HL-60 (cell line): Measurements from ENCODE around the gene MRGPRF.

ENCODE experiments used
- DNase-seq, 2 experiments: peaks; one replicate each; pipeline ENCODE4 v3.0.0-alpha.2; 2010 to 2020; ENCODE audit warnings: low read depth in 1 of 2, low spot score in 1 of 2
- H3K27ac ChIP-seq: fragments of 250-450 bp; sonication (Bioruptor Pico); replicated peaks from 2 replicates; pipeline ENCODE4 v1.5.1; 2020; ENCODE audit warnings: mild to moderate bottlenecking, moderate library complexity
- H3K27me3 ChIP-seq: fragments of 250-450 bp; sonication (Bioruptor Pico); 2 replicates; pipeline ENCODE4 v1.5.1; 2021; ENCODE audit warnings: mild to moderate bottlenecking, moderate library complexity; ENCODE audit not compliant: insufficient read depth, poor library complexity, severe bottlenecking
- H3K4me3 ChIP-seq: replicated peaks from 2 replicates; pipeline ENCODE4 v1.5.1; 2011; ENCODE audit warnings: mild to moderate bottlenecking, control low read depth, low read length; ENCODE audit not compliant: insufficient read depth
- CTCF ChIP-seq: IDR thresholded peaks from one replicate; pipeline ENCODE4 v1.5.1; 2011; ENCODE audit warnings: low read length, control low read depth, inconsistent platforms; ENCODE audit not compliant: insufficient read depth
- GABPA ChIP-seq: IDR thresholded peaks from 2 replicates; pipeline ENCODE4 v1.6.1; 2012; ENCODE audit warnings: low read depth
- POLR2AphosphoS5 ChIP-seq: IDR thresholded peaks from 2 replicates; pipeline ENCODE4 v1.6.1; 2012; ENCODE audit warnings: low read depth
- SPI1 ChIP-seq: IDR thresholded peaks from 2 replicates; pipeline ENCODE4 v1.6.1; 2012; ENCODE audit warnings: low read depth, mild to moderate bottlenecking, borderline replicate concordance
- TF ChIP-seq, protein P1 (sequence below): IDR thresholded peaks from 2 replicates; pipeline ENCODE4 v1.6.1; 2012; ENCODE audit warnings: low read depth; ENCODE audit not compliant: insufficient replicate concordance

Gene MRGPRF

GRCh38 chr11:69003866-69004367, 9.1 kb downstream of the MRGPRF start:
- Histone ChIP-seq H3K27me3 (no peaks in the 10 kb centered on the region), H3K4me3 (no peak overlapping the region), H3K27ac (no peak overlapping the region)
- TF ChIP-seq CTCF (no peak), SPI1 (no peak), GABPA (no peak), POLR2AphosphoS5 (no peak)
- TF ChIP-seq, protein P1, sequence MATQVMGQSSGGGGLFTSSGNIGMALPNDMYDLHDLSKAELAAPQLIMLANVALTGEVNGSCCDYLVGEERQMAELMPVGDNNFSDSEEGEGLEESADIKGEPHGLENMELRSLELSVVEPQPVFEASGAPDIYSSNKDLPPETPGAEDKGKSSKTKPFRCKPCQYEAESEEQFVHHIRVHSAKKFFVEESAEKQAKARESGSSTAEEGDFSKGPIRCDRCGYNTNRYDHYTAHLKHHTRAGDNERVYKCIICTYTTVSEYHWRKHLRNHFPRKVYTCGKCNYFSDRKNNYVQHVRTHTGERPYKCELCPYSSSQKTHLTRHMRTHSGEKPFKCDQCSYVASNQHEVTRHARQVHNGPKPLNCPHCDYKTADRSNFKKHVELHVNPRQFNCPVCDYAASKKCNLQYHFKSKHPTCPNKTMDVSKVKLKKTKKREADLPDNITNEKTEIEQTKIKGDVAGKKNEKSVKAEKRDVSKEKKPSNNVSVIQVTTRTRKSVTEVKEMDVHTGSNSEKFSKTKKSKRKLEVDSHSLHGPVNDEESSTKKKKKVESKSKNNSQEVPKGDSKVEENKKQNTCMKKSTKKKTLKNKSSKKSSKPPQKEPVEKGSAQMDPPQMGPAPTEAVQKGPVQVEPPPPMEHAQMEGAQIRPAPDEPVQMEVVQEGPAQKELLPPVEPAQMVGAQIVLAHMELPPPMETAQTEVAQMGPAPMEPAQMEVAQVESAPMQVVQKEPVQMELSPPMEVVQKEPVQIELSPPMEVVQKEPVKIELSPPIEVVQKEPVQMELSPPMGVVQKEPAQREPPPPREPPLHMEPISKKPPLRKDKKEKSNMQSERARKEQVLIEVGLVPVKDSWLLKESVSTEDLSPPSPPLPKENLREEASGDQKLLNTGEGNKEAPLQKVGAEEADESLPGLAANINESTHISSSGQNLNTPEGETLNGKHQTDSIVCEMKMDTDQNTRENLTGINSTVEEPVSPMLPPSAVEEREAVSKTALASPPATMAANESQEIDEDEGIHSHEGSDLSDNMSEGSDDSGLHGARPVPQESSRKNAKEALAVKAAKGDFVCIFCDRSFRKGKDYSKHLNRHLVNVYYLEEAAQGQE: no peak
- no peak for DNase-seq

- Histone ChIP-seq H3K27ac (no peak overlapping the region), H3K4me3 (no peak overlapping the region), H3K27me3 (no peaks in the 10 kb centered on the region)
- TF ChIP-seq CTCF: no peak
- no peak for TF ChIP-seq GABPA
- no peak for TF ChIP-seq POLR2AphosphoS5
- no peak for TF ChIP-seq SPI1
- TF ChIP-seq, protein P1: no peak
- DNase-seq: no peak
Measured at GRCh38 chr11:69003301-69003865, 9.7 kb downstream of the MRGPRF start.

GRCh38 chr11:69002570-69003231, 10.3 kb downstream of the MRGPRF start:
- no peak for DNase-seq
- Histone ChIP-seq H3K4me3 (no peak overlapping the region), H3K27ac (no peak overlapping the region), H3K27me3 (no peaks in the 10 kb centered on the region)
- TF ChIP-seq, protein P1: no peak
- TF ChIP-seq POLR2AphosphoS5 (no peak), GABPA (no peak), CTCF (no peak), SPI1 (no peak)
